GM10248 (cell line): ENCODE measurements around the gene PDIA6.

Source experiments
- CTCF ChIA-PET: fragments of 300-600 bp; sonication (Branson Sonifier 250); formaldehyde crosslinking; extraction: SDS; loops from one replicate; lab custom pipeline; 2021; ENCODE audit warnings: antibody characterized with exemption; lab: Yijun Ruan, JAX
- POLR2A ChIA-PET: fragments of 350-650 bp; sonication (Branson Sonifier 250); formaldehyde crosslinking; extraction: SDS; loops from one replicate; lab custom pipeline; 2020; ENCODE audit warnings: antibody characterized with exemption; lab: Yijun Ruan, JAX
- DNase-seq: peaks from one replicate; pipeline ENCODE4 v3.0.0; 2012; ENCODE audit errors: extremely low spot score
- CTCF ChIP-seq: IDR thresholded peaks from 2 replicates; pipeline ENCODE4 v1.5.1; 2012; ENCODE audit warnings: mild to moderate bottlenecking, low read depth; ENCODE audit errors: extremely low read depth, missing control alignments, control extremely low read depth

PDIA6 gene

GRCh38 chr2:10830203-10830602 is 17.6 kb upstream of the PDIA6 start:
- no peak for DNase-seq
- ChIA-PET POLR2A (no interaction called here), CTCF (interaction anchor here (1.1 to 8.3 kb wide), 9 partner anchors 9 to 301 kb away, joined by 3 to 129 read pairs (median 28); partner anchors contain the start of gene PDIA6)
- no peak for TF ChIP-seq CTCF

- POLR2A ChIA-PET, result no interaction called here
- CTCF ChIA-PET, result interaction anchor here (1.2 to 8.3 kb wide), 5 partner anchors 12 to 302 kb away, joined by 3 to 129 read pairs (median 65); partner anchors contain the start of gene PDIA6
These were observed 16.7 kb upstream of the PDIA6 start for GRCh38 chr2:10829299-10829698.

DNA sequence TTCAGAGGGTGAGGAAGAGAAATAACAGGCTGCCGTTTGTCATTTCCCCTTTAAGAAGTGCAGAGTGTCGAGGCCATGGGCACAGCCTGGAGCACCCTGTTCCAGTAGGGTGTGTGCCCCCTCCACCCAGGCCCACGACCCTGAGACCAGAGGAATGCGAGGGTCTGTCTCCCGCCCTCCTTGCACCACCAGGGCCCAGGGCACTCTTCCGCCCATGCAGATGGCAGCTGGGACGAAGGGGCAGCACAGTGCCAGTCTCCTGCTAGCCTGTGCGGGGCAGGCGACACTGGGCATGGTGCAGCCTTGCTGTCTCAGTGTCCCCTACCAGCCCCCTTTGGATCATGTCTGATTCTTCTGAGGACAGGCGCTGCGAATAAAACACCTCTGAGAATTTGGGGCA is 15.8 kb upstream of the PDIA6 start:
- no peak for DNase-seq
- POLR2A ChIA-PET, result no interaction called here
- CTCF ChIA-PET, result no interaction called here
- no peak for TF ChIP-seq CTCF

More at GRCh38 chr2:10829299-10829698, 16.7 kb upstream of the PDIA6 start:
- TF ChIP-seq CTCF, result no peak
- no peak for DNase-seq

- DNase-seq, result no peak
- CTCF ChIA-PET, result no interaction called here
- no peak for TF ChIP-seq CTCF
- POLR2A ChIA-PET, result no interaction called here
These were observed 14.0 kb upstream of the PDIA6 start for GRCh38 chr2:10826625-10827024.

GRCh38 chr2:10826026-10826425 is 13.4 kb upstream of the PDIA6 start:
- no peak for TF ChIP-seq CTCF
- POLR2A ChIA-PET, result no interaction called here
- CTCF ChIA-PET, result no interaction called here
- DNase-seq, result no peak

DNA sequence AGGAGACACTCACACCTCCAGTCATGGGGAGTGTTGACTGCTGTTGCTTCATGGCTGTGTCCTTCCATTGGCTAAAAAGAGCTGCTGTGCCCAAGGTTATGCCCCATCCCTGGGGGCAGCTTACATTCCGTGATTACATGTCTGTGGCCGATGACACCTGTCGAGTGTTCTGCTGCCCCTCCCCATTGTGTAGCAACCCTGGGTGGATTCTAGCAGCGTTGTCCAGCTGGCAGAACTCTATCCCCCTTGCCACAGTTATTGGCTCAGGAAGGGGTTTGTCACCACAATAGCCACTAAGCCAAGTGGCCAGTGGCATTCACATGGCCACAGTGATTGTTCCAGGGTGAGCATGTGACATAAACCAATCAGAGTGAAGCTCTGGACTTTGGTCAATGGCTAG is 11.6 kb upstream of the PDIA6 start:
- ChIA-PET CTCF (interaction anchor here (0.7 to 3.5 kb wide), 9 partner anchors 9 to 309 kb away, joined by 3 to 44 read pairs (median 4); a partner anchor contains a TSS), POLR2A (no interaction called here)
- no peak for DNase-seq
- no peak for TF ChIP-seq CTCF

DNA sequence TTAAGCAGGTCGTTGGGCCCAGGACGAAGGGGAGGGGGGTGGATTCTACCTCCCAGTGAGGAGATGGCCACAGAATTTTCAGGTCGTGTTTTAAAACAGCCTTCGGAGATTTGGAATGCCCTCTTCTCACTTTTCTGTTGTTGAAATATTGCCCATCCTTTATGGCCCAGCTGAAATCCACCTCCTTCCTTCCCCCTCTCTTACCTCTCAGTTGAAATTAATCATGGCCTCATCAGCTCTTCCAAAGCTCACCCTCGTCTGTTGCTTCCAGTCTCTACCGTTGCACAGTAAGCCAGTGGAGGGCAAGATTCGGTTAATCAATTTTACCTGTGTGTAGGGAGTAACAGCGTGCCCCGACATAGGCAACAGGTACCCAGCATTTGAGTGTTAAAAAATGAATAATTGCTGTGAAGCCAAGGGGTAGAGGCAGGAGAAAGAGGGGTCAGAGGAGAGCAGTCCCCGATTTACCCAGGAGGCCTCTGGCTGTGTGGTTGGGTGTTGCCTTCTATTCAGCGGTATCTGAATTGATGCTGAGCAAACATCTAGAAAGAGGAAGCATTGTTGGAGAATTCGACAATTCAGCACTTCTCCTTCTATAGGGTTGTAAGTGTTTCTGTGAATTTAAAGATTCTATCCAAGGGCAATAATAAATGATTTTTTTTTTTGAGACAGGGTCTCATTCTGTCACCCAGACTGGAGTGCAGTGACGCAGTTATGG is 8.6 kb upstream of the PDIA6 start:
- ChIA-PET POLR2A (no interaction called here), CTCF (interaction anchor here (9.9 kb wide), 1 partner anchor 12 kb away, joined by 88 read pairs; no protein-coding TSS in a partner anchor)
- DNase-seq, result no peak

More for the DNA sequence above, 8.6 kb upstream of the PDIA6 start:
- TF ChIP-seq CTCF, result no peak
